ENCODE measurements around the gene MPC2. TPM values are rescaled to one million over a fixed set of nuclear protein-coding genes. Genes with fewer than 3 reads are reported as not detected.
A peak's percentile ranks its signal among the peaks of the same experiment; 100 is the strongest.

Gene MPC2
- total and polyA plus RNA-seq, 12 donors: 131 to 268 (median 222) TPM

DNA sequence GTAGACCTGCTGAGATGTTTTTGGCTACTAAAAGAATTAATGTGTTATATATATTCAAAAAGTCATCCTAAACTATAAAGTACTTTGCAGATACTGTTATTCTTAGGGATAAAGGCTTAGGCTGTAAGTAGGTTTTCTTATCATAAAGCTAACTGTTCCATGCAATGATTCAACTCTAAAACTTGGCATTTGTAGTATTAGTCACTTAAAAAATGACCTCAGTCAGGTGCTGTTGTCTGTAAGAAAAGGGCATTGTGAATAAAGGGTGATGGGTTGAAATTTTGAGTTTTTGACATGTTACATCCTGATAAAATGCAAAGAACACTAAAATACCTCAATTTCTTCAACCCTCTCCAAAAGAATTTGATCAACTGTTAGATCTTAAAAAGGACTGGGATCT is 55.8 kb downstream of the MPC2 start:
- DNase-seq (no peak), ATAC-seq (no peak)
- no peaks in the 10 kb centered on the region for H3K27me3 ChIP-seq
- TF ChIP-seq, protein P1, sequence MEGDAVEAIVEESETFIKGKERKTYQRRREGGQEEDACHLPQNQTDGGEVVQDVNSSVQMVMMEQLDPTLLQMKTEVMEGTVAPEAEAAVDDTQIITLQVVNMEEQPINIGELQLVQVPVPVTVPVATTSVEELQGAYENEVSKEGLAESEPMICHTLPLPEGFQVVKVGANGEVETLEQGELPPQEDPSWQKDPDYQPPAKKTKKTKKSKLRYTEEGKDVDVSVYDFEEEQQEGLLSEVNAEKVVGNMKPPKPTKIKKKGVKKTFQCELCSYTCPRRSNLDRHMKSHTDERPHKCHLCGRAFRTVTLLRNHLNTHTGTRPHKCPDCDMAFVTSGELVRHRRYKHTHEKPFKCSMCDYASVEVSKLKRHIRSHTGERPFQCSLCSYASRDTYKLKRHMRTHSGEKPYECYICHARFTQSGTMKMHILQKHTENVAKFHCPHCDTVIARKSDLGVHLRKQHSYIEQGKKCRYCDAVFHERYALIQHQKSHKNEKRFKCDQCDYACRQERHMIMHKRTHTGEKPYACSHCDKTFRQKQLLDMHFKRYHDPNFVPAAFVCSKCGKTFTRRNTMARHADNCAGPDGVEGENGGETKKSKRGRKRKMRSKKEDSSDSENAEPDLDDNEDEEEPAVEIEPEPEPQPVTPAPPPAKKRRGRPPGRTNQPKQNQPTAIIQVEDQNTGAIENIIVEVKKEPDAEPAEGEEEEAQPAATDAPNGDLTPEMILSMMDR (IDR thresholded peaks at IDR 0.05): no peak
- intact Hi-C loops (cut with DNase I): no loop called here
- H3K4me1 ChIP-seq: peaks cover 0 to 10% (median 0%) of the 10 kb centered on the region in 9 donors
- no peak overlapping the region for H3K27ac ChIP-seq
- H3K4me3 ChIP-seq: no peak overlapping the region
- H3K9me3 ChIP-seq: no peaks in the 10 kb centered on the region
- H3K36me3 ChIP-seq: no peaks in the 10 kb centered on the region

DNA sequence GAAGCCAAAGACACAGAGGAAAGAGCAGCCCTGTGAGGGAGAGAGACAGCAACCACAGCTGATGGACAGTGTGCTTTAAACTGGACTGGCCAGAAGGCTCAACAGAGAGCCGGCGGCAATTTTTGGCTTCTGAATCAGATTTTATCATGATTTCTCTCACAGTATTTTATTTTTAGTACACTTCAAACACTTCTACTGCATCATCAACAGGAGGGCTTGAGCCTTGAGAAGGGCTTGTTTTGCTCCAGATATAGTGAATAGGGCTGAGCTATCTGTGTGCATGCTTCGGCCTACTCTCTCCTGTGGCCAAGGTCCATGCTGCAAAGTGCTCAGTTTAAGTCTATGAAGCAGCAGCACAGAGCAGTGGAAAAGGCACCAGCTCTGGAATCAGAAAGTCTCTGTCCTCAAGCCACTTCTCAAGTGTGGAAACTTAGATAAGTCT is 56.3 kb downstream of the MPC2 start:
- Histone ChIP-seq H3K36me3 (no peaks in the 10 kb centered on the region), H3K9me3 (no peaks in the 10 kb centered on the region), H3K27ac (no peak overlapping the region), H3K27me3 (no peaks in the 10 kb centered on the region), H3K4me3 (no peak overlapping the region), H3K4me1 (peaks cover 0 to 10% (median 0%) of the 10 kb centered on the region in 9 donors)
- TF ChIP-seq, protein P1 (IDR thresholded peaks at IDR 0.05): no peak
- DNase-seq (no peak), ATAC-seq (peak in 5 of 8 donors; percentile 35 to 90 (median 58))
- intact Hi-C loops (cut with DNase I): no loop called here
- 35 to 52% methylated on average over 3 of the region's 3 CpGs for WGBS, 2 donors

DNA sequence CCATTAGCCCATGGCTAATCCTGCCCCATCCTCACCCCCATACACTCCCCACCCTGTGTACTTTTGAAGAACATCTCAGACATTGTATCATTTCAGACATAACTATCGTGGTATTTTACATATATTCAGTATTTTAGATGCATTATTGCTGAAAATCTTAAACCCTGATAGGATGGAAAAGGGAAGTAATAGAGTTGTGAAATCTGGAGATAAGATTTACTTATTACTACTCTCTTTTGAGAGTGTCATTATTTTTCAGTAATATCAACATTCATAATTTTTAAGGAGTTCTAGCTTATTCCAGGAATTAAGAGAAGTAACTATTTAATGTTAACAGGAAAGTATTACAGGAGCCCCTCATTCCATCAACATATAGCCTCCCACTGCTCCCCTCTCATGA is 57.4 kb downstream of the MPC2 start:
- no peak overlapping the region for H3K27ac ChIP-seq
- H3K9me3 ChIP-seq: no peaks in the 10 kb centered on the region
- TF ChIP-seq, protein P1 (IDR thresholded peaks at IDR 0.05): no peak
- WGBS, 2 donors: 89% methylated on average over 1 of the region's 1 CpG
- DNase-seq (no peak), ATAC-seq (no peak)
- H3K4me1 ChIP-seq: peaks cover 0 to 10% (median 0%) of the 10 kb centered on the region in 9 donors
- no peak overlapping the region for H3K4me3 ChIP-seq
- H3K36me3 ChIP-seq: no peaks in the 10 kb centered on the region
- no peaks in the 10 kb centered on the region for H3K27me3 ChIP-seq
- intact Hi-C loops (cut with DNase I): no loop called here

DNA sequence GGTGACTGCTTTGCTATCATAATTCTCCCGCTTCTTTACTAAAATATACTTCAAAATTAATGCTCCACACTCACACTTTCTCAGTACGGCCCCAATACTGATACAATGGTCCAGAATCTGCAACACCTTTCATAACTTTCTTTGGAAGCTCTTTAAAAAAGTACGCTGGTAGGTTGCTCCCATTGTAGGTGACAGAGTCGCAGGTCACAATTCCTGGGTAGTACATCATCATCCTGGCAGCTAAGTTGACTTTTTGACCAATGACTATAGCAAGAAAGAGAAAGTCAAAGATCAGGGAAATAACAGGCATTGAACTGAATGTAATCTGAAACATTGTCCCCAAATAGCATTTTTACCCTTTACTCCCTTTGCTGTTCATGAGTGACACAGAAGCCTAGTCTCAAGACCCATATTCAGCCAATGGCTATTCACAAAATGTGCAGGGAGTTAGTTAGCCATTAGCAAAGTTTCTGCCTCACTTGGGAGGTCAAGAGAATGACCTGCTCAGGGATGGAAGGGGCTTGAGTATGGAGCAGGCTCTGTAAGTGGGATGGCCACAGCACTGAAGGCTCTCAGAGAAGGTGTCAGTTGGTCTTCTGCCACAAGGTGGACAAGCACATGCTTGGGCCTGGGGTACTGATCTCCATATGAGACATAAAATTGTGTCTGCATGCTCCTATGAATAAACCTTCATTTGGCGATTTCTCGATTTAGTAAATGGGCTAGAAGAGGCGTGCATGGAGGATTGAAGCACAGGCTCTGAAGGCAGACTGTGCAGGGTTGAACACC is 58.3 kb downstream of the MPC2 start:
- TF ChIP-seq, protein P1 (IDR thresholded peaks at IDR 0.05): no peak
- Histone ChIP-seq H3K4me3 (no peak overlapping the region), H3K27me3 (no peaks in the 10 kb centered on the region), H3K9me3 (no peaks in the 10 kb centered on the region), H3K4me1 (peaks cover 0 to 10% (median 0%) of the 10 kb centered on the region in 9 donors), H3K36me3 (no peaks in the 10 kb centered on the region), H3K27ac (no peak overlapping the region)
- no peak for DNase-seq
- 95 to 97% methylated on average over 7 of the region's 7 CpGs for WGBS, 2 donors
- ATAC-seq: no peak
- intact Hi-C loops (cut with DNase I): no loop called here
